AG09319 (cell line): Measurements from ENCODE around the gene BCORL1.

ENCODE experiments used
- DNase-seq: peaks from one replicate; pipeline ENCODE4 v3.0.0-alpha.2; 2010; ENCODE audit warnings: low read depth; ENCODE audit errors: extremely low read depth
- CTCF ChIP-seq: IDR thresholded peaks from 2 replicates; pipeline ENCODE4 v1.5.1; 2011; ENCODE audit warnings: low read depth, mild to moderate bottlenecking, inconsistent platforms, low read length, moderate library complexity

BCORL1 gene

GRCh38 chrX:129965166-129965565 lies 17.3 kb upstream of the BCORL1 start:
- no peak for DNase-seq
- no peak for TF ChIP-seq CTCF

- TF ChIP-seq CTCF: no peak
- no peak for DNase-seq
These were observed 13.5 kb upstream of the BCORL1 start for GRCh38 chrX:129968968-129969367.

GRCh38 chrX:129976441-129976840 lies 6.0 kb upstream of the BCORL1 start:
- TF ChIP-seq CTCF: no peak
- DNase-seq: no peak

- no peak for DNase-seq
- no peak for TF ChIP-seq CTCF
These were observed 3.1 kb upstream of the BCORL1 start for GRCh38 chrX:129979207-129979920.

- DNase-seq: no peak
These were observed 2.4 kb upstream of the BCORL1 start for GRCh38 chrX:129980001-129980401.

GRCh38 chrX:129980540-129981199 lies 1.8 kb upstream of the BCORL1 start:
- DNase-seq: no peak
- TF ChIP-seq CTCF: no peak

More at GRCh38 chrX:129980001-129980401, 2.4 kb upstream of the BCORL1 start:
- no peak for TF ChIP-seq CTCF

- no peak for TF ChIP-seq CTCF
- no peak for DNase-seq
These were observed 1.3 kb upstream of the BCORL1 start for GRCh38 chrX:129981200-129981553.
